ENCODE results near the gene KIFC1.

DNA sequence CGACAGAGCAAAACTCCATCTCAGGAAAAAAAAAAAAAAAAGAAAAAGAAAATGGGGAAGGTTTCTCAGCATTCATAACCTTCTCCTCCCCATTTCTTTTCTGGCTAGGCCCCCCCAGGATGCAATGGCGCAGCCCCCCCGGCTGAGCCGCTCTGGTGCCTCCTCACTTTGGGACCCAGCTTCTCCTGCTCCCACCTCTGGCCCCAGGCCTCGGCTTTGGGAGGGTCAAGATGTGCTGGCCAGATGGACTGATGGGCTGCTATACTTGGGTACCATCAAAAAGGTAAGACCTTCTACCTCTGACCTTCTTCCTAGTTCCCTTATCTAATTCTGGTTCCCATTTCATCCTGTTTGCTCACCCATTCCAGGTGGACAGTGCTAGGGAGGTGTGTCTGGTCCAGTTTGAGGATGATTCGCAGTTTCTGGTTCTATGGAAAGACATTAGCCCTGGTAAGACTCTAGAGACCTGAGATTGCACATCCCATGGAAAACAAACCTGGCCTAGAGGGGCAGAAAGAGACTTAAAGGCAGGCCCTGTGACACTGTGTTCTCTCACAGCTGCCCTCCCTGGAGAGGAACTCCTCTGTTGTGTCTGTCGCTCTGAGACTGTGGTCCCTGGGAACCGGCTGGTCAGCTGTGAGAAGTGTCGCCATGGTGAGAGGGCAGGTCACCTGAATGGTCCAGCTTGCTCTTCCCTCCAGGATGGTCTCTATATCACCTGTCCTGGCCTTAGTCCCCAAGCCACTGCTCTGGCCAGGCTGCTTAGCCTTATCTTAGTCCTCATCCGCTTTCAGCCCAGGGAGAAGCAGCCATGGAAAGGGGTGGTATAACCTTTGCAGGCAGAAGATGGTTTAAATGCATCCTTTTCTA is 20.8 kb downstream of the KIFC1 start:
- TF ChIP-seq, protein P1, sequence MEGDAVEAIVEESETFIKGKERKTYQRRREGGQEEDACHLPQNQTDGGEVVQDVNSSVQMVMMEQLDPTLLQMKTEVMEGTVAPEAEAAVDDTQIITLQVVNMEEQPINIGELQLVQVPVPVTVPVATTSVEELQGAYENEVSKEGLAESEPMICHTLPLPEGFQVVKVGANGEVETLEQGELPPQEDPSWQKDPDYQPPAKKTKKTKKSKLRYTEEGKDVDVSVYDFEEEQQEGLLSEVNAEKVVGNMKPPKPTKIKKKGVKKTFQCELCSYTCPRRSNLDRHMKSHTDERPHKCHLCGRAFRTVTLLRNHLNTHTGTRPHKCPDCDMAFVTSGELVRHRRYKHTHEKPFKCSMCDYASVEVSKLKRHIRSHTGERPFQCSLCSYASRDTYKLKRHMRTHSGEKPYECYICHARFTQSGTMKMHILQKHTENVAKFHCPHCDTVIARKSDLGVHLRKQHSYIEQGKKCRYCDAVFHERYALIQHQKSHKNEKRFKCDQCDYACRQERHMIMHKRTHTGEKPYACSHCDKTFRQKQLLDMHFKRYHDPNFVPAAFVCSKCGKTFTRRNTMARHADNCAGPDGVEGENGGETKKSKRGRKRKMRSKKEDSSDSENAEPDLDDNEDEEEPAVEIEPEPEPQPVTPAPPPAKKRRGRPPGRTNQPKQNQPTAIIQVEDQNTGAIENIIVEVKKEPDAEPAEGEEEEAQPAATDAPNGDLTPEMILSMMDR (IDR thresholded peaks at IDR 0.05), result no peak
- no peak for TF ChIP-seq POLR2AphosphoS5 (IDR thresholded peaks at IDR 0.05; ENCODE audit: insufficient read depth in 1 of 2, low read depth in 1 of 2)
- no peak for TF ChIP-seq POLR2A (IDR thresholded peaks at IDR 0.05)
